ENCODE data around the gene LORICRIN.

The LORICRIN gene

DNA sequence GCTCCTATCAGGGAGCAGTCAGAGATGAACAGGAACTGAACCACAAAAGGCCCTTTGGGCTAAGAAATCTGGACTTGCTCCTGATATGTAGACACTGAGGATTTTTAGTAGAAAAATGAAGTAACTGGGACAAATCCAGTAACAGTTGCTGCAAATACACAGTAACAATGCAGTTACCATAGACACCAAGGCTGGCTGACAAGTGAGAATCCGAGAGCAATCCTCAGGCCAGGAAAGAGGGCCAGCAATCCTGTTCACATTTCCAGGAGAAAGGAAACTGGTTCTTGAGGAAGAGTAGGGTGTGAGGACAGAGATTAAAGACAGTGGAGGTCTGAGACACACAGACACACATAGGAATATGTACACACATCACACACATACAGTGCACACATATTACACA is 9.3 kb upstream of the LORICRIN start:
- TF ChIP-seq, protein P1, sequence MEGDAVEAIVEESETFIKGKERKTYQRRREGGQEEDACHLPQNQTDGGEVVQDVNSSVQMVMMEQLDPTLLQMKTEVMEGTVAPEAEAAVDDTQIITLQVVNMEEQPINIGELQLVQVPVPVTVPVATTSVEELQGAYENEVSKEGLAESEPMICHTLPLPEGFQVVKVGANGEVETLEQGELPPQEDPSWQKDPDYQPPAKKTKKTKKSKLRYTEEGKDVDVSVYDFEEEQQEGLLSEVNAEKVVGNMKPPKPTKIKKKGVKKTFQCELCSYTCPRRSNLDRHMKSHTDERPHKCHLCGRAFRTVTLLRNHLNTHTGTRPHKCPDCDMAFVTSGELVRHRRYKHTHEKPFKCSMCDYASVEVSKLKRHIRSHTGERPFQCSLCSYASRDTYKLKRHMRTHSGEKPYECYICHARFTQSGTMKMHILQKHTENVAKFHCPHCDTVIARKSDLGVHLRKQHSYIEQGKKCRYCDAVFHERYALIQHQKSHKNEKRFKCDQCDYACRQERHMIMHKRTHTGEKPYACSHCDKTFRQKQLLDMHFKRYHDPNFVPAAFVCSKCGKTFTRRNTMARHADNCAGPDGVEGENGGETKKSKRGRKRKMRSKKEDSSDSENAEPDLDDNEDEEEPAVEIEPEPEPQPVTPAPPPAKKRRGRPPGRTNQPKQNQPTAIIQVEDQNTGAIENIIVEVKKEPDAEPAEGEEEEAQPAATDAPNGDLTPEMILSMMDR (IDR thresholded peaks at IDR 0.05; ENCODE audit: low read depth, low read length) = no peak
- H3K4me3 ChIP-seq (ENCODE audit: low read depth, low read length) = no peak overlapping the region

DNA sequence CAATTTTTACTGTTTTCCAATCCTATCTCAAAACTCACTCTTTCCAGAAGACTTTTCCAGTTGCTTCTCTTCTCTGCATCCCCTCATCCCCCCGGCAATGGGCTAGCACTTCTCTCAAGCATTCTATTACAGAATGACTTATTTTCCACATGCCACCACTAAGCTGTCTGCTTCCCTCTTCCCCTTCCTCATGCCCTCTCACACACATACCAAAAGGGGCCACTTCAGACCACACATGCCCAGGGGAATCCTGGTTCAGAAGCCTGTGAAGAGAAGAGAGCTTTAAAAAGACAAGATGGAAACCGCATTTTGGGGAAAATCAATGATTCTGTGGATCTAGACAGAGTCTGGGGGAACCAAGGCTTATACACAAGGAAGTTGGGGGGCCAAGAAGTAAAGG is 8.4 kb upstream of the LORICRIN start:
- TF ChIP-seq, protein P1 (IDR thresholded peaks at IDR 0.05; ENCODE audit: low read depth, low read length) = no peak

DNA sequence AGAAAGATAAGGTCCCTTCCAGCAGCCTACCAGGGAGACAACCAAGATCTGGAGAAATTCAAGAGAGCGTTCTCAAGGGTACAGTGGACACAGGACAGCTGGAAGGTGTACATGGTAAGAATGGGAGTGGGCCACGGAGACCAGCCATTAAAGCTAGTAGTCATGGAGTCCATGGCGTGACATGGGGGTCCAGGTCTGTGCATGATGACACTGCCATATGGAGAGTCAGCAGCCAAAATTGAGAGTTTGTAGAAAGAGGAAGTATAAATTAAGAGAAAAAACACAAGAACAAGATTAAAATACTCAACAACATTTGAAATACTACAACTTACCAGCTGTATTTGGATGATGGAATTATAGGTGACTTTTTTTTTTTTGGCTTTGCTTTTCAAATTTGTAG is 7.9 kb upstream of the LORICRIN start:
- no peak overlapping the region for H3K4me3 ChIP-seq (ENCODE audit: low read depth, low read length)
- TF ChIP-seq, protein P1 (IDR thresholded peaks at IDR 0.05; ENCODE audit: low read depth, low read length) = no peak

More for the DNA sequence above, 8.4 kb upstream of the LORICRIN start:
- no peak overlapping the region for H3K4me3 ChIP-seq (ENCODE audit: low read depth, low read length)

DNA sequence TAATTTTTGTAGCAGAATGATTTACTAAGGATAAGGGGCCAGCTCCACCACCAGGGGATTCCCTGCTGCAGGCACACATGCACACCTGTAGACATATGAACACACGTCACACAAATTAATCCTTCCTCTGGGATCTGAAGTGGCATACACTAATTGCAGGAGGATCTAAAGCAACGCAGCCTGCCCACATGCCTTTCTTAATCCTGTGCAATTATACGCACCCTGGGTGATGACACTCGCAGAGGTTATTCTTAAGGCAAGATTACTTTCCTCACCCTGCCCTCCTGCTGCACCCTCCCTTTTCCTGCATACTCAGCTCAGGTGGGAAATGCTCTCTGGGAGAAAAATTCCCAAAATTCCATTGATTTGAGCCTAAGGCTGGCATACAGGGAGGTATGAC is 7.5 kb upstream of the LORICRIN start:
- TF ChIP-seq, protein P1 (IDR thresholded peaks at IDR 0.05; ENCODE audit: low read depth, low read length) = no peak
- H3K4me3 ChIP-seq (ENCODE audit: low read depth, low read length) = no peak overlapping the region

DNA sequence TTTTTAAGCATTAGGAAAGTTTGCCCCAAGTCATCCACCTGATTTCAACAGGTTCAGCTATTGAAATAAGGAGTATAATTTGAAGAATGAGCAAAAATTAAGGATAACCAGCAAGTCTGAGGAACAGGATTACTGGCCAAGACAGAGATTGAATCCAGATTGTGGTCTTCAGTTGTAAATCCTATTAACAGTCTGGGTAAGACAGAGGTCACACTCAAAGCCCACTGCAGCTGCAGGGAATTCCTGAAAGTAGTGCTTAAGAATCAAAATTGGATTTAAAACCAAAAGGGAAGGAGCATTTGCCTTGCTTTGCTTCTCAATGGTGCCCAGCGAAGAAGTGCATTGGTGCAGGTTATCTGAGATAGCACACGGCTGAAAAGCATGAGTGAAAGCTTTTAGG is 6.4 kb upstream of the LORICRIN start:
- no peak overlapping the region for H3K4me3 ChIP-seq (ENCODE audit: low read depth, low read length)

DNA sequence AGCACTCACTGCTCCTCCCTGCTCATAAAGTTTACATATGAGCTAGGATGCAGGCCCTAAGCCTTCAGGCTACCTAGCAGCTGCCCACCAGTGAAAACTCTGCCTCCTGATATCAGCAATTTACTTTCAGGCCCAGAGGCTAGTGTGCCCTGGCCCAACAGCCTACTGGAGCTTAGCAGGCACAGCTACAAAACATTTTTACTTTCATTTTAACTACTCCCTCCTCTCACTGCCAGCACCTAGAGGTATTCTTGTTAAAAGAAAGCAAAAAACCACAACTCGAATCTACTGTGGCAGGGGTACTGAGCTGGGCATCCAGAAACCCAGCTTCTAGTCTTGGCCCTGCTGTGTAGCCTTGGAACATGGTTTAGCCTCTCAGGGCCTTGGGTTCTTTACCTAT is 5.8 kb upstream of the LORICRIN start:
- TF ChIP-seq, protein P1 (IDR thresholded peaks at IDR 0.05; ENCODE audit: low read depth, low read length) = no peak

More for the DNA sequence above, 6.4 kb upstream of the LORICRIN start:
- TF ChIP-seq, protein P1 (IDR thresholded peaks at IDR 0.05; ENCODE audit: low read depth, low read length) = no peak

DNA sequence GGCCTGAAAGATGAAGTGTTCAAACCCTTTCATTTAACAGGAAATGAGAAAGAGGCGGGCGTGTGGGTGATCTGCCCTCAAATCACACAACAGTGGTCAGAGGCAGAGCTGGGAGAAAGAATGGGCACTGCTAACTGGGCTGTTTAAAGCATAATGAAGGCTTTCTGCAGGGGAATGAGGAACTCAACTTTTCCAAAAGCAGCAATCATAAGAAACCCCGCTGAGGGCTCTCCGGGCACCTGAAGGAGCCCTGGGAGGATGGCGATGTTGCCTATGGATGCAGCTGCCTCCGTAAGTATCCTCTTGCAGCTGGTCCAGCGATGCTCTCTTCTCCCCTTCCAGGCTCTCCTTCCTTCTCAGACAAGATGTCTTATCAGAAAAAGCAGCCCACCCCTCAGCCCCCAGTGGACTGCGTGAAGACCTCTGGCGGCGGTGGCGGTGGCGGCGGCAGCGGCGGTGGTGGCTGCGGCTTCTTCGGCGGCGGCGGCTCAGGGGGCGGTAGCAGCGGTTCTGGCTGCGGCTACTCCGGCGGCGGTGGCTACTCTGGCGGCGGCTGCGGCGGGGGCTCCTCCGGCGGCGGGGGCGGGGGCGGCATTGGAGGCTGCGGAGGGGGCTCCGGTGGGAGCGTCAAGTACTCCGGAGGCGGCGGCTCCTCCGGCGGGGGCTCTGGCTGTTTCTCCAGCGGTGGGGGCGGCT is 1.2 kb downstream of the LORICRIN start:
- TF ChIP-seq, protein P1 (IDR thresholded peaks at IDR 0.05; ENCODE audit: low read depth, low read length) = no peak

More for the DNA sequence above, 5.8 kb upstream of the LORICRIN start:
- H3K4me3 ChIP-seq (ENCODE audit: low read depth, low read length) = no peak overlapping the region

More for the DNA sequence above, 1.2 kb downstream of the LORICRIN start:
- H3K4me3 ChIP-seq (ENCODE audit: low read depth, low read length) = no peak overlapping the region
